Testis (tissue), 5 donors: ENCODE results near the gene ALAS1. TPM values are rescaled to one million over a fixed set of nuclear protein-coding genes. Genes with fewer than 3 reads are reported as not detected.

Source experiments
- DNase-seq: peaks from one replicate; pipeline ENCODE4 v3.0.0-alpha.2; 2019
- H3K27ac ChIP-seq, 2 donors: fragments of 200-600 bp; sonication (generic); one replicate each; pipeline ENCODE4 v1.5.1; 2019
- H3K27me3 ChIP-seq: fragments of 200-600 bp; sonication (generic); one replicate; pipeline ENCODE4 v1.5.1; 2019
- H3K36me3 ChIP-seq: fragments of 200-600 bp; sonication (generic); one replicate; pipeline ENCODE4 v1.5.1; 2017; ENCODE audit warnings: low read depth; ENCODE audit errors: missing control alignments
- H3K4me1 ChIP-seq: fragments of 200-600 bp; sonication (generic); one replicate; pipeline ENCODE4 v1.5.1; 2019
- H3K4me3 ChIP-seq, 2 donors: fragments of 200-600 bp; sonication (generic); one replicate each; pipeline ENCODE4 v1.5.1; 2017 to 2019
- H3K9me3 ChIP-seq: fragments of 200-600 bp; sonication (generic); one replicate; pipeline ENCODE4 v1.5.1; 2017
- POLR2A ChIP-seq: fragments of 450-650 bp; IDR thresholded peaks from one replicate; pipeline ENCODE4 v1.6.1; 2017; ENCODE audit warnings: antibody characterized with exemption, mild to moderate bottlenecking, moderate library complexity
- WGBS, 2 donors: methylation state at CpG; one replicate each; pipeline ENCODE4 v1.1.5; 2018; 5-methylcytosine and 5-hydroxymethylcytosine counted together
- intact Hi-C: fragments of 100-400 bp; cut with DNase I; formaldehyde crosslinking; loops from one replicate; pipeline ENCODE4 v1.15.1; 2023; ENCODE audit warnings: low total_unique reads
- long read RNA-seq, 2 donors: transcript quantifications; one replicate each; lab custom pipeline, GENCODE V29; 2026
- polyA plus RNA-seq: library from polyadenylated mRNA; stranded (reverse); fragments of 350-450 nt; fragmentation: Illumina TruSeq; extraction: RNeasy Lipid Tissue Mini Kit (QIAGEN cat#74804); gene quantifications from one replicate; pipeline ENCODE4 v1.2.3, GENCODE V29; 2014; ENCODE audit warnings: low read depth, low replicate concordance; ENCODE audit not compliant: insufficient read depth
- total RNA-seq, 2 donors: library from RNA; depleted of rRNA; stranded (reverse); fragments of >200 nt; gene quantifications; one replicate each; pipeline ENCODE4 v1.2.3, GENCODE V29; 2016
- TF ChIP-seq, protein P1 (sequence below), 3 experiments: fragments of 450-650 bp in 2 of 3; fragments of 200-600 bp in 1 of 3; sonication (generic) in 1 of 3; IDR thresholded peaks; one replicate each; pipeline ENCODE4 v1.5.1; 2016 to 2019; ENCODE audit warnings: antibody characterized with exemption in 3 of 3, mild to moderate bottlenecking in 2 of 3, moderate library complexity in 1 of 3

ALAS1 gene
- 10 to 100 TPM; 49.9 to 51.4 TPM for total RNA-seq
- 54.2 TPM for polyA plus RNA-seq
- long read RNA-seq, donor 1, transcript ALAS1-204 (11 exons, 2,125 nt) = major isoform, 32 of 90 reads
- long read RNA-seq, donor 1, transcript ALAS1-205 (12 exons, 2,356 nt) = minor isoform, 9 of 90 reads
- long read RNA-seq, donor 1, partial matches to known transcripts = 39 of 90 reads
- long read RNA-seq, donor 1, other reads (novel, unspliced or antisense) = 0 of 90 reads
- long read RNA-seq, donor 2, transcript ALAS1-204 (11 exons, 2,125 nt) = major isoform, 34 of 131 reads
- long read RNA-seq, donor 2, transcript ALAS1-205 (12 exons, 2,356 nt) = minor isoform, 9 of 131 reads
- long read RNA-seq, donor 2, partial matches to known transcripts = 80 of 131 reads
- long read RNA-seq, donor 2, other reads (novel, unspliced or antisense) = 0 of 131 reads

DNA sequence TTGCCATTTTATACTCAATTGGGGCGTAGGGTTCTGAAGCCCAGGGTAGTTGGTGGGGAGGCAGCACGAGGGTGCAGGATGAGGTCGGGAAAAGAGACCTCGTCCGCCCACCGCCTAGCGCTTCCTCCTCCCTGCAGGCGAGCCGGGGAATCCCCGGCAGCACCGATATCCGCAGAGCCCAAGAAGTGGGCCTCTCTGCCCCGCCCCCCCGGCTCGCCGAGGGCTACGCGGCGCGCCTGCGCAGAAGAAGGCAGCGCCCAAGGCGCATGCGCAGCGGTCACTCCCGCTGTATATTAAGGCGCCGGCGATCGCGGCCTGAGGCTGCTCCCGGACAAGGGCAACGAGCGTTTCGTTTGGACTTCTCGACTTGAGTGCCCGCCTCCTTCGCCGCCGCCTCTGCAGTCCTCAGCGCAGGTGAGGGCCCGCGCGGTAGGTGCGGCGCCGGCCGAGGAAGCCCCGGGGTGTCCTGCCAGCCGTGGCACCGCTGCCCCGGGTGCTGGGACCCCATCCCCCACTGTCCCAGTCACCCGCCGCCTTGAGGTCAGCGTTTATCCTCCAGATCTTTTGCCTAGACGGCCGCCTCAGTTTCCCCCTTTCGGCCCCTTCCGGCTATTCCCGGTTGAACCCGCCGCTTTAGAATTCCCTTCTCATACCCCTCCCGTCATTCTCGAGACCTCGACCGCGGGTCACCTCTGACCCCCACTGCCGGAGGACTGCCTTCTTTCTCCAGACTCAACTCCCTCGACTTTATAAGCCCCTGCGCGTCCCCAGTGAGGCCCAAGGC lies at the start of gene ALAS1:
TSS of gene ALAS1 (plus strand) at position 319 of the 784 bp plus-strand sequence. CDS start 1,082 bp downstream, outside the sequence.
- peaks cover 45% of the 10 kb centered on the region for H3K4me1 ChIP-seq
- intact Hi-C loops = no loop called here
- TF ChIP-seq, protein P1, sequence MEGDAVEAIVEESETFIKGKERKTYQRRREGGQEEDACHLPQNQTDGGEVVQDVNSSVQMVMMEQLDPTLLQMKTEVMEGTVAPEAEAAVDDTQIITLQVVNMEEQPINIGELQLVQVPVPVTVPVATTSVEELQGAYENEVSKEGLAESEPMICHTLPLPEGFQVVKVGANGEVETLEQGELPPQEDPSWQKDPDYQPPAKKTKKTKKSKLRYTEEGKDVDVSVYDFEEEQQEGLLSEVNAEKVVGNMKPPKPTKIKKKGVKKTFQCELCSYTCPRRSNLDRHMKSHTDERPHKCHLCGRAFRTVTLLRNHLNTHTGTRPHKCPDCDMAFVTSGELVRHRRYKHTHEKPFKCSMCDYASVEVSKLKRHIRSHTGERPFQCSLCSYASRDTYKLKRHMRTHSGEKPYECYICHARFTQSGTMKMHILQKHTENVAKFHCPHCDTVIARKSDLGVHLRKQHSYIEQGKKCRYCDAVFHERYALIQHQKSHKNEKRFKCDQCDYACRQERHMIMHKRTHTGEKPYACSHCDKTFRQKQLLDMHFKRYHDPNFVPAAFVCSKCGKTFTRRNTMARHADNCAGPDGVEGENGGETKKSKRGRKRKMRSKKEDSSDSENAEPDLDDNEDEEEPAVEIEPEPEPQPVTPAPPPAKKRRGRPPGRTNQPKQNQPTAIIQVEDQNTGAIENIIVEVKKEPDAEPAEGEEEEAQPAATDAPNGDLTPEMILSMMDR (IDR thresholded peaks at IDR 0.05) = peak in 2 of 3 experiments; percentile 7 to 34
- peak; percentile 80 for TF ChIP-seq POLR2A

DNA sequence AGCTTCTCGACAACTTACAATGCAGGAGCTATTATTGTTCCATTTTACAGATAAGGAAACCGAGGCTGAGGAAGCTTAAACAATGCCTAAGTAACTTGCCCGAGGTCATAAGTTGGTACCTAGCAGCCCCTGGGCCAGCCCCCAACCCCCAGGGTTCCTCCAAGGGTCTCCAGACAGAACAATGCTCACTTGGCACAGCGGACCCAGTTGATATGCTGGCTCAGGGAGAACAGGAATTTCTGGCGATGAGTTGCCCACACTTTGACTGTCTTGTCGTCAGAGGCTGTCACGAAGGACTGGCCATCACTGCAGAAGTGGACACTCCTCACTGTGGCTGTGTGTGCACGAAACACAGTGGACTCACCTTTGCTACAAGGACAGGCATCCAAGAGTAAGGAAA lies 48.9 kb upstream of the ALAS1 start:
- no peaks in the 10 kb centered on the region for H3K9me3 ChIP-seq
- H3K4me1 ChIP-seq = peaks cover 9% of the 10 kb centered on the region
- no peaks in the 10 kb centered on the region for H3K36me3 ChIP-seq
- H3K27ac ChIP-seq = no peak overlapping the region
- intact Hi-C loops = no loop called here
- WGBS, 2 donors = 92 to 98% methylated on average over 3 to 8 of the region's 8 CpGs
- no peak overlapping the region for H3K4me3 ChIP-seq
- TF ChIP-seq, protein P1 (IDR thresholded peaks at IDR 0.05) = no peak
- no peak for TF ChIP-seq POLR2A
- no peak for DNase-seq
- H3K27me3 ChIP-seq = no peaks in the 10 kb centered on the region

More for the DNA sequence above, at the start of gene ALAS1:
- peak; percentile 93 for DNase-seq
- Histone ChIP-seq H3K9me3 (no peaks in the 10 kb centered on the region), H3K27me3 (no peaks in the 10 kb centered on the region), H3K36me3 (no peaks in the 10 kb centered on the region), H3K4me3 (peak within 1 kb of the TSS; percentile 82 to 85), H3K27ac (peak within 1 kb of the TSS; percentile 40 to 82)
- WGBS, 2 donors = 0 to 1% methylated on average over 30 to 39 of the region's 71 CpGs

DNA sequence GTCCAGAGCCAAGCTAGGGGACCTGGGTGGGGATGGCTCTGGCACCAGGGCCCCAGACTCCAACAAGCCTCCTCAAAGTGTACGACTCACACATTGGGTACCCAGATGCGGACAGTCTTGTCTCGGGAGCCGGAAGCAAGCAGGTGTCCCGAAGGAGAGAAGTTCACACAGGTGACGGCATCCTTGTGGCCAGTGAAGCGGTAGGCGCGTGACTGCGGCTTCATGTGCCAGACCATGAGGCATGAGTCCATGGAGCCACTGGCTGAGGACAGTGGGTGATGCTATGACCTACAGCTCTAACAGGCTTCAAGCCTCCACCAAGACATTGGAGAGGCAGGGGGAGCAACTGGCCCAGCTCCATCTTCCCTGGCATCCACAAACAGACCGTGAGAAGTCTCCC lies 48.2 kb upstream of the ALAS1 start:
- Histone ChIP-seq H3K27ac (no peak overlapping the region), H3K4me3 (no peak overlapping the region), H3K4me1 (peaks cover 9% of the 10 kb centered on the region), H3K36me3 (no peaks in the 10 kb centered on the region), H3K9me3 (no peaks in the 10 kb centered on the region), H3K27me3 (no peaks in the 10 kb centered on the region)
- intact Hi-C loops = no loop called here
- TF ChIP-seq, protein P1 (IDR thresholded peaks at IDR 0.05) = no peak
- TF ChIP-seq POLR2A = no peak
- DNase-seq = no peak
- WGBS, 2 donors = 96% methylated on average over 11 of the region's 11 CpGs; no CpG with 5 or more reads in 1 of the 2 donors

- Histone ChIP-seq H3K36me3 (no peaks in the 10 kb centered on the region), H3K4me3 (no peak overlapping the region), H3K4me1 (peaks cover 9% of the 10 kb centered on the region), H3K9me3 (no peaks in the 10 kb centered on the region), H3K27me3 (no peaks in the 10 kb centered on the region), H3K27ac (no peak overlapping the region)
- intact Hi-C loops = no loop called here
- DNase-seq = no peak
- TF ChIP-seq POLR2A = no peak
- TF ChIP-seq, protein P1 (IDR thresholded peaks at IDR 0.05) = no peak
- WGBS, 2 donors = 84 to 94% methylated on average over 3 of the region's 3 CpGs
Observed at GRCh38 chr3:52150357-52150756, 47.6 kb upstream of the ALAS1 start.
